GM19372 (cell line): ENCODE measurements around the gene TRAF2.

Source experiments
- ATAC-seq: cut with Tn5 transposase; IDR thresholded peaks from one replicate; pipeline ENCODE4 v1.9.1; 2021; ENCODE audit warnings: mild to moderate bottlenecking, low read depth, moderate library complexity; ENCODE audit not compliant: unreplicated experiment

The TRAF2 gene

DNA sequence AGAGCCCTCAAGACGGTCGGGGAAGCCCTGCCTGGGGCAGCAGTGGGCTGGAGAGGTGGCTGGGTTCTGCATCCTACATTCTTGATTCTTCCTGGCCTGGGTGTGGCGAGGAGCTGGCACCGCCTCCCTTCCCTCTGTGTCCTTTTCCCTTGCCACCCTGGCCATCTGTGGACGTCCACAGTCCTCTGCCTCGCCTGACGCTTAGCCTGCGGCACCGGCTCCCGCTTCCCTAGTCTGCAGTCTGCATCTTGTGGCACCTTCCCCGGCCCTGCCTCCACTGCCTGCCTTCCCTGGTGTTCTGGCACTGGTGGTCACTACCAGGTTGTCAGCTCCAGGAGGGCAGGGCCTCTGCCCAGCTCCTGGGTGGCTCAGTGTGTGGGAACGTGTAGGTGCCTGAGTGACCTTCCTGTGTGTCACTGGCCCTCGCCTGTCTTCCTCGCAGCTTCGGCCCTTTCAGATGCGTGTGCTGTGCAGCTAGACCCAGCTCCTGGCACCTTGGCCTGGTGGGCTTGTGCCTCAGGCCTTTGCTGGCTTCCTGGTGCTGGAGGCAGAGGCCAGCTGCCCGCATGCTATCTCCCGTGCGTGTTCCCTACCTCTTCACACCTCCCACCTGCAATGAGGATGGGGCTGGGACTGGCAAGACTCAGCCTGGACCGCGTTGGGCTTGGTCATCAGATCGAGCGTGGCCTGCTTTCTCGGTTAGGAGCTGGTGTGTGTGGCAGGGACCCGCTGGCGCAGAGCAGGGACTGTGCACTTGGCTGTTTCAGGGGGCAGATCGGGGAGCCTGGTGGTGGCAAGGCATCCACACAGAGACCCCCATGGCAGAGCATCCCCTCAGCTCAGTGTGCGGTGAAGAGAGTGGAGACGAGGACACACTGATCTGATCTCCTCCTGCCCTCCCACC is 20.9 kb downstream of the TRAF2 start:
- no peak for ATAC-seq

DNA sequence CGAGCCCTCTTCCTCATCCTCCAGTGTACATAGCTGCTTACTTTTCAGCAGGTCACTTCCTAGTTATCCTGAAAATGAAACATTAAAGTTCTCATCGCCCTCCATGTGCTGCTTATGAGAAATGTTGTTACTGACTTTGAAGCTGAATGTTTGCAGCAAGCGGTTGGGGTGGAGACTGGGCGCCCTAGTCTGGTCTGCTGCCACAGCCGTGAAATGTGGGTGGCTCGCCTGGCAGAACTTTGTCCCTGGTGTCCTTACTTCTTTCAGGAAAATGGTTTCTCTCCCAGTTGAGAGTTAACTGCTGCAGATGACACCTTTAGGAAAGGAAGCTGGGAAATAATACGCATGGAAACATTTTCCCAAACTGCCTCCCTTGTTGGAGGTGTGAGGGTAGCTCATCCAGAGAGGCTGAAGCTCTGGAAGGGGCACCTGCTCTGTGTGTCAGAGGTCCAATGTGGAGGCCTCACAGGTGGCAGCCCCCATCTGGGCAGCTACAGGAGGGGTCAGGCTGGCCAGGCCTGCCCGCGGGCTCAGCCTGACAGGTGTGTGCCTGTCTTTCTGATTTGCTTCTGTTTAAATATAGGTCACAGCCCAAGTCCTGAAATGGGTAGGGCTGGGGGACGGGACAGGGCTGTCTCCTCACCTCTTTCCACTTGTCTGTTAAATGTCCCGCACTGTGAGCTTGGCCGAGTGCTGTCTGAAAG is 24.0 kb downstream of the TRAF2 start:
- no peak for ATAC-seq

DNA sequence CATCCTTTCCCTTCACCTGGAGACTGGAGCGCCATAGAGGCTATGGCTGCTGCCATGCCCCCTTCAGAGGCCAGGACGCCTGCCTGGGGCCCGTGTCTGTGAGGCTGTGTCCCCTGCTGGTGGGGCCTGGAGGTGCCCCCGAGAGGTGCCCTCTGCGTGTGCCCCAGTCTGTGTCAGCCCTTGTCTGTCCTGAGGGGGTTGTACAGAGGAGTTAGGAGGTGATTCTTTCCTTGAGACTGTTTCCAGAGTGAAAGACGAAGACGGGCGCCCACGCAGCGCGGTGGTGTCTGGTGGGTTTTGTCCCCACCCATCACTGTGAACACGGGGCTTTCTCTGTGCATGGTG is 24.6 kb downstream of the TRAF2 start:
- ATAC-seq, result no peak

DNA sequence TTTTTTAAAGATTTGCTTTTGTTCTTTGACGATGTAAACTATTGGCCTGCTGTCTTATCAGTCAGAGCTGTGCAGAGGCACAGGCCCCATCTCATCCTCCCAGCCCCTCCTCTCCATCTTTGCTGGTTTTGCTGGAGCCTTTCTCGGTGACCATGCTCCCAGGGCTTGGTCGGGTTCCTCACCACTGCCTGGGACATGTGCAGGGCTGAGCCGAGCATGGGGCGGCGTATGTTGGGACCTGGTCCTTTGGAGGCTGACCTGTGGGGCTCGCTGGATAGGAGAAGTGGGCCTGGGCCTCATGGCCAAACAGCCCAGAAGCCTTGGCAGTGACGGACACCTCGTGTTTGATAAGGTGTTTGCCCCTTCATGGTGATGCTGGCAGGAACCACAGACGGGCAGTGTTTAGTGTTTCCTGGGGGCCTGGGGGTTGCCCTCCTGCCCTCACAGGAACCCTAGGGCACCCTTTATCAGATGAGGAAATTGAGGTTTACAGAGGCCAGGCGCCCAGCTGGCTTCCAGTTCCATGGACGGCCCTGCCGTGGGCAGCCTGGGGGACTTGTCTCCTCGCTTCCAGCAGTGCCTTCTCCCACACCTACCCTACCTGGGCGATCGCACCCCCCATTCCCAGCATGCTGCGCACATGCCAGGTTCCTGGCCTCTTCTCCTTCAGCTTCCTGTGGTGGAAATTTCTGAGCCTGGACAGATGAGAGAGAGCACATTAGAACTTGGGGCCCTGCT is 27.6 kb downstream of the TRAF2 start:
- no peak for ATAC-seq

DNA sequence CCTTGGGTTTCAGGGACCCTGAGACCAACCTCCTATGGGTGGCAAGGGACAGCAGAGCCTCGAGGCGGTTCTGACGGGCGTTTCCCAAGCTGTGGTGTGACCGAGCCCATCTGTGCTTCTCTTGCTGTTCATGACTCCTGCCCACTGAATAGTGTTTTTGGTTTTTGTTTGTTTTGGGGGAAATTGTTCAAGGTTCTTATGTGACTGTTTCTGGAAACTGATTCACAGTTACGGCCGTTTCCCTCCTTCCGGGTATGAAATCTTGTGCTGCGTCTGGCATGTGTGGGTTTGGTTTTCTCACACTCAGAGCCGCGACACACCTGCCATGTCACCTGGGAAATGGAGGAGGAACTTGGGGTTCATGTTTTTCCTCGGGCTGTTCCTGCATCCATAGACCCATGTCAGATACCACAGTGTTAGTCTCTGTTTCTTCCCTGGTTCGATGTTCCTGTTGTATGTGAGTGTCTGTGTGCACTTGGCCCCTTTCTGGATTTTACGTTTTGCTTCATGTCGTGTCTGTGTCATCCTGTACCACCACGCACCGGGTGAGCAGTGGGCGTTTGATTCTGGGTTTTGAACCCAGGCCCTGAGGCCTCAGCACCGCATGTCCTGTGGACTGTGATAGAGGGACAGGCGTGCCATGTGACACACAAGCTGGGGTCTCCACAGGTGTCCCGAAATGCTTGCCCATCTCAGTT is 29.5 kb downstream of the TRAF2 start:
- no peak for ATAC-seq

DNA sequence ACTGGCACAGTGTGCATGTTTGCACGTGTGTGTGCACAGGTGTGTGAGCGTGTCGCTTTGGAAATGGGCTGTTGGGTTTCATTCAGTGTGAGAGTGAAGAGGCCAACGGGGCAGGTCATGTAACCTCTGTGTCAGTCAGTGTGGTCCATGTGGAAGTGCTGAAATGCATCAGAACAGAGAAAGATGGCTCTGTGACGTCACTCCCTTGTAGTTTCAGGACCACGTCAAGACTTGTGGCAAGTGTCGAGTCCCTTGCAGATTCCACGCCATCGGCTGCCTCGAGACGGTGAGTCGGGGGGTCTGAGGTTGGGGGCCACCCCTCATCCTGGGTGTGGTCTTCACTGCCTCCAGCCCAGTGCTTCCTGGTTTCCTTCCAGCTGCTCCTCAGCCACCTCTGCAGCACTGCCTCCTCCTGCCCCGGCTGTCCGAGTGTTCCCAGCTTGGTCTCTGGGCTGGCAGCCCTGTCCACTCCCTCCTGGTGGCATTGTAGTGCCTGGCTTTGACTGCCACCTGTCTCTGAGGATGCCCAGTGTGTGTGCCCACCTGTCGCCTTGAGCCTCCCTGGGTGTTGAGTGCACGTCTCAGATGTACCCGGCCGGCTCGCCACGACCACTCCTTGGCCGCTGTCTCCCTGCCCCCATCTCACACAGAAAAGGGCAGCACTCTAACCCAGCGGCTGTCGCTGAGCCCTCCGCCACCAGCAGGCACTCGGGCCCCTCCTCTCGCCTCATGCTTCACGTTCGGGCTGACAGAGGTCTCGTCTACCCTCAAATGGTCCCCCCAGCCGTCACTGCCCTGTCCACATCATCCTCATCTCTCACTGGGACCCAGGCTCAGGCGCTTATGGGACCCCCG is 30.2 kb downstream of the TRAF2 start:
- ATAC-seq, result no peak

DNA sequence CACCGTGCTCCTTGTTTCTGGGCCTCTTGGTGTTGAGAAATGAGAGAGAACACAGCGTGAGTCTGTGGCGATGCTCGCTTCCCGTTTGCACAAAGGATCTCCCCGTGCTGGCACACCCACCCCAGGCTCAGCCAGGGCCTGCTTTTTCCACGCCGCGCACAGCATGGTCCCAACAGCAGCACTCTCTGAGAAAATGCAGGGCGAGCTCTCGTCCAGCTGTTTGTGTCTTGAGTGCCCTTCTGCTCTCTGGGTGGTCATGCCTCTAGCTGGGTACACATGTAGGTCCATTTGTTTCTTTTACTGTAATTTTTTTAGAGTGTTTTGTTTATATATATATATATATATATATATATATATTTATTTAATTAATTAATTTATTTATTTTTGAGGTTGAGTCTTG is 31.6 kb downstream of the TRAF2 start:
- ATAC-seq, result no peak

DNA sequence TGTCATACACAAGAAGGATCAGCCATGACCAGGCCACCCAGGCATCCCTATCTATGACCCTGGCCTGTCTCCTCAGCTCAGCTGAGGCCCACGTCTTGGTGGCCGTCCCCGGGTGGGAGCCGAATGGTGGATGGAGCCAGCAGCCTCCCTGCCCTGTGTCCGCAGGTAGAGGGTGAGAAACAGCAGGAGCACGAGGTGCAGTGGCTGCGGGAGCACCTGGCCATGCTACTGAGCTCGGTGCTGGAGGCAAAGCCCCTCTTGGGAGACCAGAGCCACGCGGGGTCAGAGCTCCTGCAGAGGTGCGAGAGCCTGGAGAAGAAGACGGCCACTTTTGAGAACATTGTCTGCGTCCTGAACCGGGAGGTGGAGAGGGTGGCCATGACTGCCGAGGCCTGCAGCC is 33.8 kb downstream of the TRAF2 start:
- ATAC-seq, result no peak

DNA sequence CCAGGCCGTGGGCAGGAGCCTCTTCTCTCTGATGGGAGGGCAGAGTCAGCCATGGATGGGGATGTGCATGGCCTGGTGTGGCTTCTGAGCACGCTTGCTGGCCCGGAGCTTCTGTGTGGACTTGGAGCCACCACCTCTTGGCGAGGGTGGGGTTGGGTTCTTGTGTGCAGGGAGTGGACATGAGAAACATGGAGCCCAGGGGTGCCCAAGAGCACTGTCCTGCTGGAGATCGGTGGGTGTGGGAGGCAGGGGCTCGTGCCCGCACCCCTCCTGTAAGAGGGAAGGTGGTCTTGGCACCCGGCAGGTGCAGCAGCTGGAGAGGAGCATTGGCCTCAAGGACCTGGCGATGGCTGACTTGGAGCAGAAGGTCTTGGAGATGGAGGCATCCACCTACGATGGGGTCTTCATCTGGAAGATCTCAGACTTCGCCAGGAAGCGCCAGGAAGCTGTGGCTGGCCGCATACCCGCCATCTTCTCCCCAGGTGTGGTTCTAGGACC is 34.5 kb downstream of the TRAF2 start:
- no peak for ATAC-seq

DNA sequence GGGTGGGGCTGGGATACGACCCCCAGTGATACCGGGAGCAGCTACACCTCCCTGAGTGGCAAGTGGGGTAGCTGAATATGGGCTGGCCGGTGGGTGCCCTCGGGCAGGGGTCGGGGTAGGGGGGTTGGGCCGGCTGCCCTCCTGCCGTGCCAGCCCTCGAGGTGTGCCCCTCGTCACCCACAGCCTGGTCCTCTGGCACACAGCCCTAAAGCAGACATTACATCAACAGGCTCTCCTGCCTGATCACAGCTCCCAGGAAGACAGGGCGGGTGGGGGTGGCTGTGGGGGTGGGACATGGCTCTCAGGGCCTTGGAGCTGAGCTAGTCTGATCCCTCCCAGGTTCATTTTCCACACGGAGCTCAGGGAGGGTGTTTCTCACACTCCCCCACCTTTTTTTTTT is 35.0 kb downstream of the TRAF2 start:
- ATAC-seq, result no peak

DNA sequence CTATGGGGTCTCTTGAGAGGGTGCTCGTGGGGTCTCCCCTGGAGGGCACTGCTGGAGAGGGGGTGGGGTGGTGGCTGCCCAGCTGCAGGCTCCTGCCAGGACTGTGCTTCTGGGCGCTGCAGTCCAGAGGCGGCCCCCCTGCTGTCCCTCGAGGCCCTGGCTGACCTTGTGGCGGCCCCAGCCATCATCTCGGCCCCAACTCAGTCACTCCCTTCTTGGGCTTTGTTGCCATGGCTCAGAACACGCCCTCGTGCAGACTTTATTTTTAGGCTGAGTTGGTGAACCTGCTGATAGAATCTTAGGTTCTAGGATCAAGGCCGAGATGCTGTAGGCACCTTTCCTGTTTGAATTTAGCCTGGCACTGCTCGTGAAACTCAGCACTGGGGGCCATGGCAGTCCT is 35.4 kb downstream of the TRAF2 start:
- ATAC-seq, result no peak

DNA sequence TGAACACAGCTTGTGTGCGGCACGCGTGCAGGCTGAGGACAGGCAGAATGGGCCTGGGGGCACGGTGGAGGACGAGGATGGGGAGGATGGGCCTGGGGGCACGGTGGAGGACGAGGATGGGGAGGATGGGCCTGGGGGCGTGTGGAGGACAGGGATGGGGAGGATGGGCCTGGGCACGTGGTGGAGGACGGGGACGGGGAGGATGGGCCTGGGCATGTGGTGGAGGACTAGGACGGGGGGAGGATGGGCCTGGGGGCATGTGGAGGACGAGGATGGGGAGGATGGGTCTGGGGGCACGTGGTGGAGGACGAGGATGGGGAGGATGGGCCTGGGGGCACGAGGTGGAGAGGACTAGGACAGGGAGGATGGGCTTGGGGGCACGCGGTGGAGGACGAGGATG is 36.2 kb downstream of the TRAF2 start:
- no peak for ATAC-seq

DNA sequence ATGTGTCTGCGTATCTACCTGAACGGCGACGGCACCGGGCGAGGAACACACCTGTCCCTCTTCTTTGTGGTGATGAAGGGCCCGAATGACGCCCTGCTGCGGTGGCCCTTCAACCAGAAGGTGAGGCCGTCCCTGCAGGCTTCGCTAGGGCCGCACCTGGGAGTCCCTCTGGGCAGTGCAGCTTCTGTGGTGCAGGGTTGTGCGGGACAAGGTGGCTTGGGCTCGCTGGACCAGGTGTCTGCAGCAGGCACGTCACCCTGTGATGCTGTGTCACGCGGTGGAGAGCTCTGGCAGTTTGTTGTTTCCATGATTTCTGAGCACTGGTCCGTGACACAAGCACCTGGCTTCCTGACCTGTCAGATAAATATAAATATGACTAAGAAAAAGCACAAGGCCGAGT is 37.6 kb downstream of the TRAF2 start:
- no peak for ATAC-seq

DNA sequence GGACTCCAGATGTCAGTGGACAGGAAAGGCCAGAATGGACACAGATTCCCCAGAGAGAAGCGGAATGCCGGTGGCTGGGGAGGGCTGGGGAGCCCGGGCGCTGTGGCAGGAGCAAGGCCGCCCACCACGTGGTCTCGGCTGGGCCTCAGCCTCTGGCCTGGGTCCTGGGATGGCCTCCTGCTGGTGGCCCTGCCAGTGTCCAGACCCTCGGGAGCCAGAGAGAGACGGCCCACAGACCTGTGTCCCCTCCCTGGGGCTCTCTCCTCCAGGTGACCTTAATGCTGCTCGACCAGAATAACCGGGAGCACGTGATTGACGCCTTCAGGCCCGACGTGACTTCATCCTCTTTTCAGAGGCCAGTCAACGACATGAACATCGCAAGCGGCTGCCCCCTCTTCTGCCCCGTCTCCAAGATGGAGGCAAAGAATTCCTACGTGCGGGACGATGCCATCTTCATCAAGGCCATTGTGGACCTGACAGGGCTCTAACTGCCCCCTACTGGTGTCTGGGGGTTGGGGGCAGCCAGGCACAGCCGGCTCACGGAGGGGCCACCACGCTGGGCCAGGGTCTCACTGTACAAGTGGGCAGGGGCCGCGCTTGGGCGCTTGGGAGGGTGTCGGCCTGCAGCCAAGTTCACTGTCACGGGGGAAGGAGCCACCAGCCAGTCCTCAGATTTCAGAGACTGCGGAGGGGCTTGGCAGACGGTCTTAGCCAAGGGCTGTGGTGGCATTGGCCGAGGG is 39.3 kb downstream of the TRAF2 start:
- no peak for ATAC-seq

DNA sequence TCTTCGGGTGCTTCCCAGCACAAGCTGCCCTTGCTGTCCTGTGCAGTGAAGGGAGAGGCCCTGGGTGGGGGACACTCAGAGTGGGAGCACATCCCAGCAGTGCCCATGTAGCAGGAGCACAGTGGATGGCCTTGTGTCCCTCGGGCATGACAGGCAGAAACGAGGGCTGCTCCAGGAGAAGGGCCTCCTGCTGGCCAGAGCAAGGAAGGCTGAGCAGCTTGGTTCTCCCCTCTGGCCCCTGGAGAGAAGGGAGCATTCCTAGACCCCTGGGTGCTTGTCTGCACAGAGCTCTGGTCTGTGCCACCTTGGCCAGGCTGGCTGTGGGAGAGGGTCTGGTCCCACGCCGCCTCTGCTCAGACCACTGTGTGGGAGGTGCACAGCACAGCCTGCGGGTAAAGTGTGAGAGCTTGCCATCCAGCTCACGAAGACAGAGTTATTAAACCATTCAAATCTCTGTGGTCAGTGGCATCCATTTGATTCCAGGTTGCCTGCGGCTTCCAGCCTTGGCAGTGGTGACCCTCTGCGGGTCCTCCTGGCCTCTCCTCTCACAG is 39.9 kb downstream of the TRAF2 start:
- no peak for ATAC-seq

DNA sequence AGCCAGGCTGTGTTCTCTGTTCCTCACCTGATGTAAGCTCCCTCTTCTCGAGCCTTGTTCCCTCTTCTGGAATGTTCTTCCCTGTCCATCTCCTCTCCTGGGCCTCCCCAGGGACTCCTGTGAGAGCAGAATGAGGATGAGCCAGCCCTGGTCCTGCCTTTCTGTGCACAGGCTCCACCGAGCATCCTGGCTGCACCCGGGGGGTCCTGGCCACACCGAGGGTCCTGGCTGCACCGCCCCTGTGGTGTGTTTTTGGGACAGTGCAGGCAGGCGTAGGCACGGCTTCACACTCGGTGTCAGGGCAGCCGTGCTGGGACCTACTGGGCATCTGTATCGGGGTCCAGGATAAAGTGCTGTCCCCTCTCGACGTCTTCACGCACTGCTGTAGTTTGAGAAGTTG is 40.4 kb downstream of the TRAF2 start:
- no peak for ATAC-seq

DNA sequence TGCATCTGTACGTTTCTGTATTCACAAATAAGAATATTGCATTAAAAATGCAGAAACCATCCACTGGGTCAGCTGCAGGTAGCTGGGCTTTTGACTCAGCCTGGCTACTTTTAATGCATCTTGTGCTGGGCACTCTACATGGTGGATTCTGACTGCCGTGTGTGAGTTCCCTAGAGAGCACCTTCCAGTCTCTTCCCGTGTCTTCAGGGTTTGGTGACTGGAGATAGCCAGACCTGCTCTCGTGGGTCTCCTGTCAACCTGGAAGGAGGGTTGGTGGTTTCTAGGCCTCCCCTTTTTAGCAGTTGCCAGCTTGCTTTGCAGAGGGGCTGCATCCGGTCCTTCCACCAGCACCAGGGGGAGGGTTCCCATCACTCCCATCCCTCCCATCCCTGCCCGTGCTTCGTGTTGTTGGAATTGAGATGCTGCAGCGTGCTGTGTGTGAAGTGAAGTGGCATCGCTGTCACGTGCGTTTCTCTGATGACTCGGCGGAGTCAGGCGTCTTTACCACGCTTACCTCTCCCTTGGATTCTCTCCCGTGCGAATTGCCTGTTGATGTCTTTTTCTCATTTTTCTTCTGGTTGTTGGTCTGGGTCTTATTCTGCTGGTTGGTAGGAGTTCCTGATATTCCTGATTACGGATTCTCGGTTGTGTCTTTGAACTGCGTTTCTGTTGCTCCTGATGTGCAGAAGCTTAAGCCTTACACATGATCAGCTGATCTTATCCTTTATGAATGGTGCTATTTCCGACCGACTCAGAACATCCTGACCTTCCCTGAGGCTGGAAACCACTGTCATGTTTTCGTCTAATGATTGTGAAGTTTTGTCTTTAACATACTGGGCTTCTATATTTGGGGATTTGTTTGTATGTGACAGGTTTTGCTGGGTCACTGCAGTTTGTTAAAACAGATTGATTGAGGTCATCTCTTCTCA is 41.3 kb downstream of the TRAF2 start:
- no peak for ATAC-seq

DNA sequence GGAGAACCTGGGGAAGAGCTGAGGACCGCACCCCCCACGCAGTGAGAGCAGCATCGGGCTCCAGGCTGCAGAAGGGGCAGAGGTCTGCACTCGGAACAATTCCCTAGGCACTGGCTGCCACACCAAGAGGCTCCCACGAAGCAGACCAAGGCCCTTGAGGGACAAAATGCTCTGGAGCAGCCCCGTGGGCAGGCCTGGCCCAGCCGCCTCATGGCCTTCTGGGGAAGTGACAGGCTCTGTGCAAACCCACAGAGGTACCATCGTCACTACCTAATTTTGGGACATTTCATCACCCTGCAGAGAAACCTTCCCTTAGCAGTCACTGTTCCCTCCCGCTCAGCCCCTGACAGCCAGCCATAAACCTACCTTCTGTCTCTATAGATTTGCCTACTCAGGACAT is 42.3 kb downstream of the TRAF2 start:
- no peak for ATAC-seq
